H1 (cell line): ENCODE data around the gene ATP11A. TPM values are rescaled to one million over a fixed set of nuclear protein-coding genes. Genes with fewer than 3 reads are reported as not detected.

Source experiments
- CHD7 ChIP-seq: fragments of 300-600 bp; sonication (generic); IDR thresholded peaks from 2 replicates; pipeline ENCODE4 v1.7.1; 2012; ENCODE audit warnings: low read length, moderate library complexity, mild to moderate bottlenecking, inconsistent platforms; ENCODE audit not compliant: insufficient replicate concordance
- MAX ChIP-seq: IDR thresholded peaks from 2 replicates; pipeline ENCODE4 v1.6.1; 2012; ENCODE audit warnings: inconsistent platforms
- POLR2A ChIP-seq, 2 experiments: IDR thresholded peaks; 1 replicate in 1 of 2; 2 replicates in 1 of 2; pipeline ENCODE4 v1.6.1; 2011; ENCODE audit warnings: low read depth in 2 of 2, low read length in 2 of 2, mild to moderate bottlenecking in 2 of 2; ENCODE audit errors: control extremely low read depth in 1 of 2
- POLR2AphosphoS5 ChIP-seq: IDR thresholded peaks from 2 replicates; pipeline ENCODE4 v1.6.1; 2011; ENCODE audit warnings: low read depth, low read length
- POU5F1 ChIP-seq: IDR thresholded peaks from 2 replicates; pipeline ENCODE4 v1.6.1; 2011; ENCODE audit warnings: low read depth, mild to moderate bottlenecking, low read length, moderate library complexity
- SAP30 ChIP-seq: fragments of 300-600 bp; sonication (generic); IDR thresholded peaks from 2 replicates; pipeline ENCODE4 v1.7.1; 2012; ENCODE audit warnings: low read length, moderate library complexity, mild to moderate bottlenecking, inconsistent platforms; ENCODE audit not compliant: insufficient read depth, insufficient replicate concordance
- SP2 ChIP-seq: IDR thresholded peaks from 2 replicates; pipeline ENCODE4 v1.6.1; 2012; ENCODE audit warnings: mild to moderate bottlenecking, low read length, inconsistent platforms
- TBP ChIP-seq: IDR thresholded peaks from 2 replicates; pipeline ENCODE4 v1.6.1; 2011; ENCODE audit warnings: low read depth, low read length, improper control_type of control experiment
- TCF12 ChIP-seq: IDR thresholded peaks from 2 replicates; pipeline ENCODE4 v1.6.1; 2011; ENCODE audit warnings: low read depth, mild to moderate bottlenecking, low read length
- polyA plus RNA-seq, 7 experiments: library from polyadenylated mRNA; depleted of rRNA in 3 of 7; stranded (reverse) in 5 of 7; unstranded in 2 of 7; fragments of >200 nt in 5 of 7; fragments of 200-250 nt in 2 of 7; gene quantifications; 1 replicate in 5 of 7; 2 replicates in 1 of 7; 4 replicates in 1 of 7; pipeline versions ENCODE4 v1.2.1 to v1.2.3, GENCODE V29; 2011 to 2013; ENCODE audit warnings: missing spikeins in 2 of 7, mixed read lengths in 2 of 7
- total RNA-seq: library from RNA; stranded (reverse); fragmentation: NEBNext Ultra II Directional; extraction: Animal tissue kit (Norgen Biotek cat#: 25700); gene quantifications from 2 replicates; pipeline ENCODE4 v1.2.1, GENCODE V29; 2021

Gene ATP11A
- total and polyA plus RNA-seq, 2 of the 8 experiments (the other 6 are each of a cell fraction or from before 2014, with no cell fraction given) = 28.8 to 72.9 TPM

DNA sequence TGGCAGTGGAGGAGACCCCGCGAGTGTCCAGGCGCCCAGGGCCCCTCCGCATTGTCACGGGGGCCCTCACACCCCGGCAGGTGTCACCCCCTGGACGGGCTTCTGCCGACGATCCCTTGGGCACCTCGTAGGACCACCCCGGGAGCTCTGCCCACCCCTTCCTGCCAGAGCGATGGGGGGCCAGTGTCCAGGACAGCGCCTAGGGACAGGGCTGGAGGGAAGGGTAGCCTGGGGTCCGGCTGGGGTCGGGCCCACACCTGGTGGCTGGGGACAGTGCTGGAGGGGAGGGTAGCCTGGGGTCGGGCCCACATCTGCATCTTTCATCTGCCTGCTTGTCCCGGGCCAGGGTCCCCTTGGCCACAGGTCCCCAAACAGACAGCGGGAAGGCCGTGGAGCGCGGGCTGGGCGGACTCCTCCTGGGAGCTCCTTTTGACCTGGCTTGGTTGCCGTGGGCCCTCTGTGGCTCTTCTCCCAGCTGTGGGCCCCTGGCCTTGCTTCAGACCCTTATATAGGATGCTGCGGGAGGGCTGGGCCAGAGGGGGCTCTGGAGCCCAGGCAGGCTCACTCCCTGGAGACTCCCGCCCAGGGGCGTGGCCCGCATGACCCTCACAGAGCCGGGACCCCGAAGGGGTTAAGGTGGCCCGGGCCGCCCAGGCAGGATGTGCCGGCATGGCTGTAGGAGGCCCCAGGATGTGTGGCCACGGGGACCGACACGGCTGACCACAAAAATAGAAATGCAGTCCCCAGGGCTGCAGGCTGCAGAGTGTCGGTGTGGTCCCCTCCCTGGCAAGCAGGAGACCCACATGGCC, 205.0 kb downstream of the ATP11A start (continued):
- TF ChIP-seq CHD7 (no peak), MAX (no peak), POU5F1 (no peak), POLR2A (IDR thresholded peaks at IDR 0.05; ENCODE audit: control extremely low read depth in 1 of 2, low read depth in 2 of 2, low read length in 2 of 2) (peak in 1 of 2 experiments; percentile 56; a peak in 1 of 3 replicates), SP2 (no peak), TBP (peak; percentile 75), SAP30 (no peak), TCF12 (no peak), POLR2AphosphoS5 (0 out of 2 replicates have a peak, but pooled peaks have one; percentile 15)
